ENCODE measurements around the gene OSTM1.
"Not testable (repeated sequence)": the region's sequence is repeated elsewhere in the genome, so short reads cannot be mapped to it uniquely, and the experiment has no call there.

Gene OSTM1

DNA sequence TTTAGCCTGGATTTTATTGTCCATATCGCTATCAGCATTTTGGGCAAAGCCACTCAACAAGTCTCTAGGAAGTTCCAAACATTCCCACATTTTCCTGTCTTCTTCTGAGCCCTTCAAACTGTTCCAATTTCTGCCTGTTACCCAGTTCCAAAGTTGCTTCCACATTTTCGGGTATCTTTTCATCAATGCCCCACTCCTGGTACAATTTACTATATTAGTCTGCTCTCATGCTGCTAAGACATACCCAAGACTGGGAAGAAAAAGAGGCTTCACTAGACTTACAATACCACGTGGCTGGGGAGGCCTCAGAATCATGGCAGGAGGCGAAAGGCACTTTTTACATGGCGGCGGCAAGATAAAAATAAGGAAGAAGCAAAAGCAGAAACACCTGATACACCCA, 58.3 kb downstream of the OSTM1 start:
- not testable (repeated sequence) for DNase-seq

DNA sequence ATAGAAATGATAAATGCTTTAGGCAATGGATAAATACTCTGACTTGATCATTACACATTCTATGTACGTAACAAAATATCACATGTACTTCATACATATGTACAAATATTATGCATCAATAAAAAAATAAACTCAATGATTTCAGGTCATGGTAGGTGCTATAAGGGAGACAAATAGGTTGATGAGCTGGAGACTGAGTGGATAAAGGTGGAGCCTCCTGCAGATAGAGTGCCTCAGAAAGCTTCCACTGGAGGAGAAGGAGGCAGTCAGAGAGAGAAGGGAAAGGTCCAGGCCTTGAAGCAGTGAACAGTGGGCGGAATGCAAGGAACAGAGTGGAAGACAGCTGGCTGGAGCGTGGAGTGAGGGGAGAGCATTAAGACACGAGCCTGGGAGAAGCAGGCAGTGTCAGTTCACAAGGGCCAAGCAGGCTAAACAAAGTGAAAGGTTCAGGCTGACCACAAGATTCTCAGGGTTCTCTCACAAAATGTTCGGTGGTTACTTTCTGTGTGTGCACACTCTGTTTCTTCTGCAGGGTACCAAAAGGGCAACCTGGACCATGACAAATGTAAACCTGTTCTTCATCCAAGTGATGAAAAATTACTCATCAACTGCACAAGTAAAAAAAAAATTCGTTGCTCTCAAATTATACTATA, 60.6 kb downstream of the OSTM1 start:
- no peak for DNase-seq

DNA sequence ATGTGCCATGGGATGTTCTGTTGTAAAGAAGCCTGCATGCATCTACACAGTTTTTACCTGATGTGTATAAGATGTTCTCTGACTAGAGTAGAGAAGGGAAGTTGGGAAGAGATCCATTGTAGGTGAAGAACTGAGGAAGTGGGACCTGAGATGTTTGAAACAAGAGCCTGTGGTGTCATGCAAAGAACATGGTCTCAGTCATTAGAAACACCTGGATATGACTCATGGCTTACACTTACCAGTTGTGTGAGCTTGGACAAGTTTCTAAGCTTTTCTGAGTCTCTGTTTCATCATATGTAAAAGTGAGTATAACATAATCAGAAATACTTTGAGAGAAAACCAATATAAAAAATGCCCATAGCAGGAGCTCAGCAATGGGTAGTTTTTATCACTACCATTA, 64.6 kb downstream of the OSTM1 start:
- DNase-seq, result no peak

DNA sequence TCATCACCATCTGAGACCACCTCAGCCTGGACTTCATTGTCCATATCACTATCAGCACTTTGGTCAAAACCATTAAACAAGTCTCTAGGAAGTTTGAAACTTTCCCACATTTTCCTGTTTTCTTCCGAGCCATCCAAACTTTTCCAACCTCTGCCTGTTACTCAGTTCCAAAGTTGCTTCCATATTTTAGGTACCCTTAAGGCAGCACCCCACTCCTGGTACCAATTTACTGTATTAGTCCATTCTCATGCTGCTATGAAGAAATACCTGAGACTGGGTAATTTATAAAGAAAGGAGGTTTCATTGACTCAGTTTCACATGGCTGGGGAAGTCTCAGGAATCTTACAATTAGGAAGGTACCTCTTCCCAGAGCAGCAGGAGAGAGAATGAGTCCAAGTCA, 65.3 kb downstream of the OSTM1 start:
- not testable (repeated sequence) for DNase-seq

DNA sequence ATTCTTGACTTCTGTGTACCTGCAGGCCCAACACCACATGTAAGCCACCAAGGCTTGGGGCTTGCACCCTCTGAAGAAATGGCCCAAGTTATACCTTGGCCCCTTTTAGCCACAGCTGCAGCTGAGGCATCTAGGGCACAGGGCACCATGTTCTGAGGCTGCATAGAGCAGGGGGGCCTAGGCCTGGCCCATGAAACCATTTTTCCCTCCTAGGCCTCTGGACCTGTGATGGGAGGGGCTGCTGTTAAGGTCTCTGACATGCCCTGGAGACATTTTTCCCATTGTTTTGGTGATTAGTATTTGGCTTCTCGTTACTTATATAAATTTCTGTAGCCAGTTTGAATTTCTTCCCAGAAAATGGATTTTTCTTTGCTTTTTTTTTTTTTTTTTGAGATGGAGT, 66.2 kb downstream of the OSTM1 start:
- DNase-seq, result no peak

DNA sequence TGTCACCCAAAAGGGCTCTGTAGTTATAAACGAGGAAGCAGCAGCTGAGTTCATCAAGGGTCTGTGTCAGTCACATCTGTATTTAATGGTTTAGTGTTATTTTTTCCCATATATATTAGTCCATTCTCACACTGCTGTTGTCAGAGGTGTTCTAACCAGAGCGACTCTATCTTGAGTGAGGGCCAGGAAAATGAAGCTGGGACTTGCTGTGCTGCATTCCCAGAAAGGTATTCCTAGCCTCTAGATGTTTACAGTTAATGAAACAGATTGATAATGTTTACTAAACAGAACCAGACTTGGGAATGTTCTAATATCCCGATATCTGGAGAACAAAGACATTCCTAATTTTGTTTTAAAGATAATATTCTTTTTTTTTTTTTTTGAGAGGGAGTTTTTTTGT, 68.6 kb downstream of the OSTM1 start:
- DNase-seq, result no peak

DNA sequence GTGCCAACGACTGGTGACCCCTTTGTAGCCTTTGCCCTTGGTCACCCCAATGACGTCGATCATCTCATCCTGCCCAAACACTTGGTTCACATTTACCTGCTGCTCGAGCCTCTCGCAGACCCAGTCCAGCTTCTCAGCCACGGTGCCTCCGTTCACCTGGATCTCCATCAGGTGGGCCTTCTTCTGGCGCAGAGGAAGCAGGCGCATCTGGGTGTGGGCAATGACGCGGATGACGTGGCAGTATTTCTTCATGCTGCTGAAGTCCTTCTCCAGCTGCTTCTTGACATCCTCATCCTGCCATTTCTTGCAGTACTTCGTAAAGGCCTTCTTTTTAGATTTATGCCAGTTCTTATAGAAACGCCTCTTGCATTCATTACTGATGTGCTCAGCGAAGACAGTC, 69.7 kb downstream of the OSTM1 start:
- DNase-seq, result no peak

DNA sequence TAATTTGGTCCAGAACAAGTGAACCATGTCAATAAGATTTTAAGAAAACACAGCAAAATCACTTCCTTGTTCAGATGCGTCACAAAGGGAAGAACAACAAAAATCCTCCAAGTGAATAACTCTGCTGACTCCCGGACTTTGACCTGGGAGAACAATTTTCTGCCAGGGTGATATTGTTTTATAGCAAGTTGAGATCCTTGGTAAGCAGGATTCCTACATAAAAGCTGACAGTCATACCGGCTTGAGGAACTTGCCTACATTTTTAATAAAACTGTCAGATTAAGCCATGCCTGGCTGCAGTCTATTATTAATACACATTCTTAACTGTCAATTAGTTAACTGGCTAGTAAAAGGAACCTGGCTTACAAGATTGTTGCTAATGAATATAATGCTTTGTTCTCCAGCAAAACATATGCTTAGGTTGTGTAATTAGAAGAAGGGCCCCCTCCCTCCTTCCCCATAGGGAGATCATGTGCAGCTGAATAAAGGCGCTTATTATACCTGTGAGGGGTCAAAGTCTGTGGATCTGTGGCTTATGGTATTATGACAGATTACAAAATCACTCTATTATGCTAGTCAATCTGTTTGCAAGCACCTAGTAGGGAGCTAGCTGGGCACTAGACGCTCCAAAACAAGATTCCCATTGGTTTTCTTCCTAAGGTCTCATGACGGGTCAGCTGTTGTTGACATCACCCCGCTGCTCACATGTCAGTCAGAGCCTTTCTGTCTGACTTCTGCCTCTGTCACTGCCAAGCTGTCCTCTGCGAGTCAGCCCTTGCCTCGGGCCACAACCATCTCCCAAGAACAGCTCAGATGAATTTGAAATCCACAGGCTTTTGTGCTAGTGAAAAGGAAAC, 71.9 kb downstream of the OSTM1 start:
- no peak for DNase-seq

DNA sequence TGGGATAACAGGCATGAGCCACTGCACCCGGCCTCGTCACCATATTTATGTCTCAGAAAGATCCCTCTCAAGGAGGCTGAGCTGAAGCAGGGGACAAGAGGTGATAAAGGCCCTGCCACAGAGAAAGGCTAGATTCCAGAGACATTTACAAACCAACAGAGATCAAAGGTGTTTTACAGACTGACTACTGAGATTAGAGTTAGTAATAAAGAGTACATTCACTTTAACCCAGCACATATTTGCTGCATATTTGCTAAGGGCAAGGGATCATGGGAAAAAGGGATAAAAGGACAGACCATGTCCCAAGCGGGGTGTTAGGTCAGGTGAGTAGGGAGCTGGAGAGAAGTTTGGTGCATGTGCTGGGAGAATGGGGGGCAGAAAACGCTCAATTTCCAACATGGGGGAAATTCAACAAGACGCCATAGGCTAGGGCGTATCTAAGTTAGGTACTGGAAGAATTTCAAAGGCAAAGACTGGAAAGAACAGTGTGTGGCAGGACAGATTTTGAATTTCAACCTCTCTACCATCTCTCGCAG, 72.8 kb downstream of the OSTM1 start:
- no peak for DNase-seq

DNA sequence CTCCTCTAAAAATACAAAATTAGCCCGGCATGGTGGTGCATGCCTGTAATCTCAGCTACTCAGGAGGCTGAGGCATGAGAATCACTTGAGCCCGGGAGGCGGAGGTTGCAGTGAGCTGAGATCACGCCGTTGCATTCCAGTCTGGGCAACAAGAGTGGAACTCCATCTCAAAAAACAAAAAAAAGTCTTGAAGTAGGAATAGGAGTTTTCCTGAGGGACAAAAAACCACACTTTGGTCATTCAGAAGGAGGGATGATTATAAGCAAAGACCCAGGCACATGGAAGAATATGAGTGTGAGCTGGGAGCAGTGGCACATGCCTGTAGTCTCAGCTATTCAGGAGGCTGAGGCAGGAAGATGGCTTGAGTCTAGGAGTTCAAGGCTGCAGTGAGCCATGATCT, 74.3 kb downstream of the OSTM1 start:
- DNase-seq, result not testable (repeated sequence)

DNA sequence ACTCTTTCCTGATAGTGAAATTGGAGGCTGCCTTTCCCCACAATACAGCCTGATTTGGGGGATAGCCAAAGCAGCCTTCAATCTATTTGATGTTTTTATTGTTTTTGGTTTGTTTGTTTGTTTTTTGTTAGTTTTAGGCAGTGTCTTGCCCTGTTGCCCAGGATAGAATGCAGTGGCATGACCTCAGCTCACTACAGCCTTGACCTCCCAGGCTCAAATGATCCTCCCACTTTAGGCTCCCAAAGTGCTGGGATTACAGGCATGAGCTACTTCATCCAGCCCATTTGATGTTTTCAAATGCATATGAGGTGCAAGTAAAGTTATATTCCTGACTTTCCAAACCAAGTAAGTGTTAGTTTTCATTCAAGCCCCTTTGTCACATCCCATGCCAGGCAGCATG, 75.2 kb downstream of the OSTM1 start:
- DNase-seq, result no peak

DNA sequence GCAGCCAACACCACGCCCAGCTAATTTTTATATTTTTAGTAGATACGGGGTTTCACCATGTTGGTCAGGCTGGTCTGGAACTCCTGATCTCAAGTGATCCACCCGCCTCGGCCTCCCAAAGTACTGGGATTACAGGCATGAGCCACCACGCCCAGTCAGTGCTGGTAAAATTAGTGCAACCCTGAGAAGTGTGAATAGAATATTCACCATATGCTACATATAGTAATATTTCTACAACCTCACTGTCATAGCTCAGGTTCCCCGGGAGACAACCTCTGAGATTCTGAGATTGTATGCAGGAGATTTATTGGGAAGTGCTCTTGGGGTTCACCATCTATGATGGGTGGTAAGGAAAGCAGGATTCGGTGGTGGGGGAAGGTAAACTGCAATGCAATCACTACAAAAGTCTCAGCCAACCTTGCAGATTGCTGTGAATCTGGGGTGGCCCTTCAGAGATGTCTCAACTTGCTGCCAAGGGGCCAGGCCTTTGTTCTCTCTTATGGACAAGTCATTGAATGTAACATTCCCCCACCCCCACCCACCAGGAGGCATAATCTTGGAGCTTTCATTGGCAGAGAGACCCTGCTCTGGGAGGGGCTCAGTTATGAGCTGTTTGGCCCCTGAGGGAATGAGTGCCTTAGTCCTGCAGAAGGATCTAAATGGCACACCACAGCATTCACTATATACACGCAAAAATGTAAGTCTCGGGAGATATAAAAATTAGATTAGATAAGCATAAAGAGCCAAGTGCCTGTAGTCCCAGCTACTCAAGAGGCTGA, 82.6 kb downstream of the OSTM1 start:
- DNase-seq, result no peak

Measured in bone marrow (tissue), 2 donors.